ENCODE results near the gene CSTA.

The CSTA gene

GRCh38 chr3:122315619-122316018, 9.4 kb upstream of the CSTA start:
- TF ChIP-seq, protein P1, sequence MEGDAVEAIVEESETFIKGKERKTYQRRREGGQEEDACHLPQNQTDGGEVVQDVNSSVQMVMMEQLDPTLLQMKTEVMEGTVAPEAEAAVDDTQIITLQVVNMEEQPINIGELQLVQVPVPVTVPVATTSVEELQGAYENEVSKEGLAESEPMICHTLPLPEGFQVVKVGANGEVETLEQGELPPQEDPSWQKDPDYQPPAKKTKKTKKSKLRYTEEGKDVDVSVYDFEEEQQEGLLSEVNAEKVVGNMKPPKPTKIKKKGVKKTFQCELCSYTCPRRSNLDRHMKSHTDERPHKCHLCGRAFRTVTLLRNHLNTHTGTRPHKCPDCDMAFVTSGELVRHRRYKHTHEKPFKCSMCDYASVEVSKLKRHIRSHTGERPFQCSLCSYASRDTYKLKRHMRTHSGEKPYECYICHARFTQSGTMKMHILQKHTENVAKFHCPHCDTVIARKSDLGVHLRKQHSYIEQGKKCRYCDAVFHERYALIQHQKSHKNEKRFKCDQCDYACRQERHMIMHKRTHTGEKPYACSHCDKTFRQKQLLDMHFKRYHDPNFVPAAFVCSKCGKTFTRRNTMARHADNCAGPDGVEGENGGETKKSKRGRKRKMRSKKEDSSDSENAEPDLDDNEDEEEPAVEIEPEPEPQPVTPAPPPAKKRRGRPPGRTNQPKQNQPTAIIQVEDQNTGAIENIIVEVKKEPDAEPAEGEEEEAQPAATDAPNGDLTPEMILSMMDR (conservative IDR thresholded peaks at IDR 0.05; ENCODE audit: control insufficient read depth, insufficient read depth, low read depth, low read length), result no peak
- no peak for DNase-seq (ENCODE audit: low read depth)
- no peak overlapping the region for H3K4me3 ChIP-seq (ENCODE audit: control insufficient read depth, low read depth, low read length)

DNA sequence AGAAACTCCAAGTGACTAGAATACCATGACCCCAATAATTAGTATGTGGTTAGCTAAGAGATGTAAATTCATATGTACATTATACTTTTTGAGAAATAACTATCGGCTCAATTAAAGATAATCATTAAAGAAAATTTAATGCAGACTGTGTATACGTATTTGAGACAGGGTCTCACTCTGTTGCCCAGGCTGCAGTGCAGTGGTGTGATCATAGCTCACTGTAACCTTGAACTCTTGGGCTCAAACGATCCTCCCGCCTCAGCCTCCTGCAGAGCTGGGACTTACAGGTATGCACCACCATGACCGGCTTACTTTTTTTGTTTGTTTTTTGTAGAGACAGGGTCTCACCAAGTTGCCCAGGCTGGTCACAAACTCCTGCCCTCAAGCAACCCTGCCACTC, 8.7 kb upstream of the CSTA start:
- DNase-seq (ENCODE audit: low read depth), result no peak
- TF ChIP-seq, protein P1 (conservative IDR thresholded peaks at IDR 0.05; ENCODE audit: control insufficient read depth, insufficient read depth, low read depth, low read length), result no peak
- no peak overlapping the region for H3K4me3 ChIP-seq (ENCODE audit: control insufficient read depth, low read depth, low read length)

DNA sequence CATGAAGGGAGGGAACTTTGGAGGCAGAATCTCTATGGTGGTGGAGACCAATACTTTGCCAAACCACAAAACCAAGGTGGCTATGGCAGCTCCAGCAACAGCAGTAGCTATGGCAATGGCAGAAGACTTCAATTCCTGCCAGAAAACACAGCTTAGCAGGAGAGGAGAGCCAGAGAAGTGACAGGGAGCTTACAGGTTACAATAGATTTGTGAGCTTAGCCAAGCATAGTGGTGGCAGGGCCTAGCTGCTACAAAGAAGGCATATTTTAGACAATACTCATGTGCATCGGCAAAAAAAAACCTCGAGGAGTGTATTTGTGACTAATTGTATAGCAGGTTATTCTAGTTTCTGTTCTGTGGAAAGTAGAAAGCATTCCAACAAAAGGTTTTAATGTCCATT, 6.4 kb upstream of the CSTA start:
- H3K4me3 ChIP-seq (ENCODE audit: control insufficient read depth, low read depth, low read length), result no peak overlapping the region
- no peak for DNase-seq (ENCODE audit: low read depth)
- TF ChIP-seq, protein P1 (conservative IDR thresholded peaks at IDR 0.05; ENCODE audit: control insufficient read depth, insufficient read depth, low read depth, low read length), result no peak

- DNase-seq (ENCODE audit: low read depth), result no peak
- TF ChIP-seq, protein P1 (conservative IDR thresholded peaks at IDR 0.05; ENCODE audit: control insufficient read depth, insufficient read depth, low read depth, low read length), result no peak
- no peak overlapping the region for H3K4me3 ChIP-seq (ENCODE audit: control insufficient read depth, low read depth, low read length)
These were observed 2.7 kb upstream of the CSTA start for GRCh38 chr3:122322095-122323075.

- DNase-seq (ENCODE audit: low read depth), result no peak
- TF ChIP-seq, protein P1 (conservative IDR thresholded peaks at IDR 0.05; ENCODE audit: control insufficient read depth, insufficient read depth, low read depth, low read length), result no peak
- no peak overlapping the region for H3K4me3 ChIP-seq (ENCODE audit: control insufficient read depth, low read depth, low read length)
These were observed 721 bp downstream of the CSTA start for GRCh38 chr3:122325769-122326168.

- DNase-seq (ENCODE audit: low read depth), result no peak
- TF ChIP-seq, protein P1 (conservative IDR thresholded peaks at IDR 0.05; ENCODE audit: control insufficient read depth, insufficient read depth, low read depth, low read length), result no peak
- H3K4me3 ChIP-seq (ENCODE audit: control insufficient read depth, low read depth, low read length), result no peak overlapping the region
These were observed 6.8 kb downstream of the CSTA start for GRCh38 chr3:122331886-122332285.

Measured in fibroblast of mammary gland (primary cell).